Right kidney (tissue), 1 donor: ENCODE data around the gene COL6A1.
"Not testable (repeated sequence)": the region's sequence is repeated elsewhere in the genome, so short reads cannot be mapped to it uniquely, and the experiment has no call there.

ENCODE experiments used
- DNase-seq: peaks from one replicate; pipeline ENCODE4 v3.0.0-alpha.2; 2016

COL6A1 gene

DNA sequence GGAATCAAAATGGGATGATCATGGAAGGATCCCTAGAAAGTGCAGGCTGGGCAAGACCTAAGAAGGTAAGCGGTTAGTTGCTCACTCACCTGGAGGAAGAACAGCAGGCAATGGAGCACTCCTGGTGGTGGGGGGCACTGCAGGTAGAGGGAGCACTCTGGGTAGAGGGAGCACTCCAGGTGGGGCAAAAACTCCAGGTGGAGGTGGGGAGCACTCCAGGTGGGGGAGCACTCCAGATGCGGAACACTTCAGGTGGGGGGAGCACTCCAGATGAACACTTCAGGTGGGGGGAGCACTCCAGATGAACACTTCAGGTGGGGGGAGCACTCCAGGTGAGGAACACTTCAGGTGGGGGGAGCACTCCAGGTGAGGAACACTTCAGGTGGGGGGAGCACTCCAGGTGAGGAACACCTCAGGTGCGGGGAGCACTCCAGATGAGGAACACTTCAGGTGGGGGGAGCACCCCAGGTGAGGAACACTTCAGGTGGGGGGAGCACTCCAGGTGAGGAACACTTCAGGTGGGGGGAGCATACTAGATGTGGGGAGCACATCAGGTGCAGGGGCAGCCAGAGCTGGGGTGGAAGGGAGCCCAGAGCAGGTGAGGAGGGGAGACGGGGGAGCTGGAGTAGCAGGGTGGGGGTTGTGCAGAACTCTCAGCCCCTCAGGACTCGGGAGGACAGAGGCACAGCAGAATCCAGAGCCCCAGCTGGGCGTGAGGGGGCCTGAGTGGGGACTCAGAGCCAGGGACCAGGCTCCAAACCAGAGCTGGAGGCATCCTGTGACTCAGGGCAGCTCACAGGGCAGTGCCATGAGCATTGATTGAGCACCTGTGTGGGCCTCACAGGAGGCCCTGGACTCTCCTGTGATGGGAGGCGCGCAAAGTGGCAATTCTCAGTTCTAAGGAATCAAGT, 37.7 kb upstream of the COL6A1 start:
- DNase-seq = no peak

DNA sequence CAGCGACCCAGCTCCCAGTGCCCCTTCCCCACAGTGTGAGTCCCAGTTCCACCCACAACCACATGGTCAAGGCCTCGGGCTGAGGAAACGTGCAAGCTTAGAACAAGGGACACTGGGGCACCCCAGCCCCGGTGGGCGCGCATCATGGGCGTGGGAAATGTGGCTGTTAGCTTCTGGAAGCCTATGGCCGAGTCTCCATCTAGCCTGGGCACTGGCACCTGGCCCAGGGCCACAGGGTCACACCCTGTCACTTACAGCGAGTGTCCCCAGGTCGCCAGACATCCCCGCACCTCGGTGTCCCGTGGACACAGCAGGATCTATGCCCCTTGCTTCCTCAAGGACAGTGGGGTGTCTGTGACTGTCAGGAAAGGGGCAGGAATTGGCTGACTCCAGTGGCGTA, 37.0 kb upstream of the COL6A1 start:
- DNase-seq = no peak

DNA sequence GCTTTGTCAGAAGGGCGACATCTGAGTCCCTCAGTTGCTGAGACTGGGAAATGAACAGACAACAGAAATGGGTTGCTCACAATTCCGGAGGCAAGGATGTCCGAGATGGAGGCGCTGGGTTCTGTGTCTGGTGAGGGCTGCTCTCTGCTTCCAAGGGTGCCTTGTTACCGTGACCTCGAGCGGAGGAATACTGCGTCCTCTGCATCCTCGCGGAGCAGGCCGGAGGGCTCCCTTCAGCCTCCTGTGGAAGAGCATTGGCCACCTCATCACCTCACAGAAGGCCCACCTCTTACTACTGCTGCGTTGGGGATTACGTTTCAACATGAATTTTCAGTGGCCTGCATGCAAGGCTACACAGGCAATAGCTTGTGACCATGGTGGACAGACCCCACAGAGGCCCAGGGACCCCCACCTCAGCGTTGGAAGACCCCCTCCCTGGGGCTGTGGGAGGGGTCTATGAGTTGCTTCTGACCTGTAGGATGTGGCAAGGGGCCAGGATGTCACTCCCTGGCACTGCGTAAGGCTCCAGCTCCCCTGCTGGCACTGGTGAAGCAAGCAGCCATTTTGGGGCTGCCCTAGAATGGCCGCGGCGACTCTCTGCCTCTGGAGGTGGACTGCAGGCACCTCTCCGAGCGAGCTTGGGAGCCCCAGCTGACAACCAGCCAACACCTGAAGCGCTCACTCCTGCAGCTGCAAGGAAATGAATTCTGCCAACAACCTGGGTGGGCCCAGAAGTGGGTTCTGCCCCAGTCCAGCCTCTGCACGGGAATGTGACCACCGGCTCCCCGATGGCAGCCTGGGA, 36.3 kb upstream of the COL6A1 start:
- DNase-seq = no peak

DNA sequence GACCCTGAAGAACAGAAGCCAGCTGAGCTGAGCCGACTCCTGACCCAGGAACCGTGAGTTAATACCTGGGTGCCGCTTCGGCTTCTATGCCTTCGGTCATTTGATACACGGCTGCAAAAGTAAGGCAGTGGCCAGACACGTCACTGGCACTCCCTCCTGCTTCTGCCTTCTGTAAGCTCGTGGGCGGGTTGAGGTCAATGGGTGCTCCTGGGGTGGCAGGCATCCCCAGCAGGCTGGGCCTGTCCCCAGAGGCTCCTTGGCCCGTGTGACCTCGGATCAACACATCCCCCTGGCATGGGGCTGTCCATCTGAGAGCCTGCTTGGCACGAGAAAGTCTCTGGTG, 35.7 kb upstream of the COL6A1 start:
- DNase-seq = no peak

DNA sequence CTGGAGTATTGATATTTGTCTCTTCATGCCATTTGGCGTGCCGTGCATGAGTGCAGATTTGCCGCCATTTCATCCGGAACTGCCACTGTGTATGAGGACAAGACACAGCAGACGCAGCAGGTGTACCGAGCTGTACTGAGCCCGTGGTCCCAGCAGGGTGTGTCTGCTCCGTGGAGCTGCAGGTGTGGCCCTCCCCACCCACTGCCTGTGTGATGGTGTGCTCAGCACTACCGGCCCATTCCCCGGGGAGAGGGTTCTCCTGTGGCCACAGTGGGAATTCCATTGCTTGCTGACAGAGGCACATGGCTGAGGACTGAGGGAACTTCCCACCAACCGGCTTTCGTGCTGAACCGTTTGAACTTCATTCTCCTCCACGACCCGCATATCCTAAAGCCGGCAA, 34.3 kb upstream of the COL6A1 start:
- DNase-seq = no peak

DNA sequence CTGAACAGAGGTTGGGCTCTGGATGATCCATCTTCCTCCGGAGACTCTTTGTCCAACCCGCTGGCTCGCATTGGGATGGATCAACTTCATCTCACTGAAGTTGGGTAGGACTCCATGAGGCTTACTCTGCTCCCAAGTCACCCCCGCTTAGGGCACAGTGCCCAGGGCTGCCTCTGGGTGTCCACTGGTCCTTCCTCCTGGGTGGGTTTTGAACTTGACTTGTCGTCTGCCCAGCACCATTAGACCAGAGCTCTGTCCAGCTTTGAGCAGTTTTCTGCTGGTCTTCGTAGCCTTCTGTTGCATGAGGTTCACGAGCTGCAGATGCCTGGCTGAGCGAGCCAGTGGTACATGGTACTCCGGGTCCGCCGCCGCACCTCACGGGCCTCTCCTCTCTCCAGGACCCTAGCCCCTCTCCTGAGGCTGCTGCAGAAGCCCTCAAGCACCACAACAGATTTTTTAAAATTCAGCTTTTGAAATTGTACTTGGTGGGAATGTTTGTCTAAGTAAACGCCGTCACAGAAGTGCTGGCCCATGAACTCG, 33.8 kb upstream of the COL6A1 start:
- DNase-seq = no peak

DNA sequence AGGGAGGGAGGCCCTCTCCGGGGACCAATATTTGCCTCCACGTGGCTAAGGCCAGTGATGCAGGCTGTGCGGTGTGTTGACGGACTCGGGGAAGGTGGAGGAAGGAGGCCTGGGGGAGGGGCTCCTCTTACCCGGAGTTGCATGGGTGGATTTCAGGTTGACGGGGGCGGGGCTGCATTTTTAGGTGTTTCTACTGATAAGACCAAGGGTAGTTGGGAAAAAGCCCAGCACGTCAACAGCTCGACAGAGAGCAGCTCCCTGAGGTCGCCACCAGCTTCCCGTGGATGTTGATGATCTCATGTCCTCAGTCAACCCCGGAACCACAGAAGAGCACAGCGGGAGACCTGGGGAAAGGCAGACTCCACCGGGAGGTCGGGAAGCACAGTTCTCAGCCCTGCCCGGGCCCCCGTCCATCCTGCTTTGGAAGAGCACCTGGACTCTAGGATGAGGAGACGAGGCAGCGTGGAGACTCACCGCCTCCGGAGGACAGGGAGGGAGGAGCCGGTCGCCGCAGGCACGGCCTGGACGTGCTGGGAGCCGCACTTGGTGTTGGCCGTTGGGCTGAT, 32.9 kb upstream of the COL6A1 start:
- DNase-seq = no peak

DNA sequence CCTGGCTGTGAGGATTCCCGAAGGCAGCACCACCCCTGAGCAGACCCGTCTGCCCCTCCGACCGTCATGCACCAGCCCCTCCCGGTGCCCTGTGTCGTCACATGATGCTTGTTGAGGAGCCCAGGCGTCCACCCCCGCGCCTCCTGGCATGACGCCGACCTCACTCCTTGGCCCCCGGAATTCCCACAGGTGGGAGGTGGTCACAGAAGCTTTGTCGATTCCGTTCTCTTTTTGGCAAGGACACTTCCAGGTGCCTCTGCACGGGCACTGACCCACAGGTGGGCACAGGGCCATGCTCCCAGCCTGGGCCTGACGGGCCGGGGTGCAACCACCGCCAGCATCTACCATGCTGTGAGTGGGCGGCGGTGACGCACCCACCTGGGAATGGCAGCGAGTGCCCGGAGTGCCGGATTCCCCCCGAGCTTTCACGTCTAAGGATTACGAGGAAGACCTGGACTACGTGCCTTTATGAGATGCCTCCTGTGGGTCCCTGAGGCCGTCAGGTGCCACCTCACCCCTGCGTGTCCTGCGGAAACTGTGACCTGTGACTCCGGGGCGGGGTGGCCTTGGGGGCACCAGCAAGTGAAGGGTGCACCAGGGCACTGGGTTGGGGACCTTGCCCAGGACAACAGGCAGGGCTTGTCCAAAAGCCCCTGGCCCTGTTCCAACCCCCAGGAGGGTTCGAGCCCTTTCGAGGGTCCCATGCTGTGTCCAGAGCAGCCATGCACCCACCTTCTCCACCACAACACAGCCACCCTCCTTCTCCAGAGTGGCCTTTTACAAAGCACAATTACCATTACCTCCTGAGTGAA, 31.4 kb upstream of the COL6A1 start:
- no peak for DNase-seq

GRCh38 chr21:45950740-45951515, 30.6 kb upstream of the COL6A1 start:
- peak; percentile 33 for DNase-seq

DNA sequence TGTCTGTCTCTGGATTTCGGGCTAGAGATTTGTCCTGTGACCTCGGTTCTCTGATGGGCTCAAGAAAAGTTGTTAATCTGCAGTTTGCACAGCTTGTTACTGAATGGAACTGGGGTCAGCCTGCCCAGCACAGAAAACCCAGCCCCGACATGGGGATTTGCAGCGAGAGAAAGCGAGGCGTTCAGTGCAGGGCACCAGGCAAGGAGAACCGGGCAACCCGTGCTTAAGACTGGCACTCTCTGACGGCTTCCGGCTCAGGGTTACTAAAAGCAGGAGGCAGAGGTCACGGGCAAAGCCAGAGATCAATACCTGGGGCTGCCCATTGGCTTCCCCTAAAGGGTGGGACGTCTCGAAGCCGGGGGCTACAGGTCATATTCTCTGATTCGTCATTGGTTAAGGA, 29.9 kb upstream of the COL6A1 start:
- no peak for DNase-seq

DNA sequence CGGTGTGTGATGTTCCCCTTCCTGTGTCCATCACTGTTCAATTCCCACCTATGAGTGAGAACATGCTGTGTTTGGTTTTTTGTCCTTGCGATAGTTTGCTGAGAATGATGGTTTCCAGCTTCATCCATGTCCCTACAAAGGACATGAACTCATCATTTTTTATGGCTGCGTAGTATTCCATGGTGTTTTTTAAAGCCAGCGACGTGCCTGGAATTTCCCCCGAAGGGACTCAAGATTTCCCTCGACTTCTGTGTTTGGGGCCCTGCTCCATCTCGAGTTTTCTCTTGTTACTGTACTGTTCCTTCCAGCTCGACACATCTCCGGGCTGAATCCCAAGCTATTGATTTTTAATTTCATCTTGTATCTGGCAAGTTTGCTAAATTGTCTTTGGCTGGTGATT, 29.0 kb upstream of the COL6A1 start:
- not testable (repeated sequence) for DNase-seq

DNA sequence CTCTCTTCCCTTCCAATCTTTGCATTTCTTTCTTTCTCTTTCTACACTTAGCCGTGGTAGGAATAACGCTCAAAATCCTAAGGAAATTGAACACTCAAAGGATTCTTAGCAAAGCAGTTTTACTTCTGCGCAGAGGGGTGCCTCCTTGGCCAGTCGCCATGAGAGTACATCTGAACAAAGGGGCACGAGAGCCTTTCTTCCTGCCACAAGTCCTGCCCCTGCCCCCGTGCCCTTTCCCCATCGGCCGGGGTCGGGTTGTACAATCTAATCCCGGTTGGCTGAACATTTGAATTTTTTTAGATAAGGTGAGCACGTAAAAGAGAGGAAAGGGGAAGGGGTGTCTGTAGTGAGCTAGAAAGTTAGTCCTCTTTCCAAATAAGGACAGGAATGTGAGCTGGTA, 28.6 kb upstream of the COL6A1 start:
- no peak for DNase-seq

- DNase-seq = no peak
Measured at GRCh38 chr21:45954261-45954660, 27.3 kb upstream of the COL6A1 start.

GRCh38 chr21:45954921-45955320, 26.6 kb upstream of the COL6A1 start:
- DNase-seq = no peak

DNA sequence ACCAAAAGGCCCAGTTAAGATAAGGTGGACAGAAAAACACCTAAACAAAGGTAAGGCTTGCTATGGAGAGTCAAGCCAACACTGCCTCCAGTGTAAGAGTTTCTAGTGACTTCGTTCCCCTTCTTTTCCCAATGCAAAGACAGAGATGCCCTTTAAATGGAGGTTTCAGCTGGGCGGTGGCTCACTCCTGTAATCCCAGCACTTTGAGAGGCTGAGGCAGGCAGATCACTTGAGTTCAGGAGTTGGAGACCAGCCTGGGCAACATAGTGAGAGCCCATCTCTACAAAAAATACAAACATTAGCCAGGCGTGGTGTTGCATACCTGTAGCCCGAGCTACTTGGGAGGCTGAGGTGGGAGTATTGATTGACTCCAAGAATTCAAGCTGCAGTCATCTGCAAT, 24.0 kb upstream of the COL6A1 start:
- no peak for DNase-seq

DNA sequence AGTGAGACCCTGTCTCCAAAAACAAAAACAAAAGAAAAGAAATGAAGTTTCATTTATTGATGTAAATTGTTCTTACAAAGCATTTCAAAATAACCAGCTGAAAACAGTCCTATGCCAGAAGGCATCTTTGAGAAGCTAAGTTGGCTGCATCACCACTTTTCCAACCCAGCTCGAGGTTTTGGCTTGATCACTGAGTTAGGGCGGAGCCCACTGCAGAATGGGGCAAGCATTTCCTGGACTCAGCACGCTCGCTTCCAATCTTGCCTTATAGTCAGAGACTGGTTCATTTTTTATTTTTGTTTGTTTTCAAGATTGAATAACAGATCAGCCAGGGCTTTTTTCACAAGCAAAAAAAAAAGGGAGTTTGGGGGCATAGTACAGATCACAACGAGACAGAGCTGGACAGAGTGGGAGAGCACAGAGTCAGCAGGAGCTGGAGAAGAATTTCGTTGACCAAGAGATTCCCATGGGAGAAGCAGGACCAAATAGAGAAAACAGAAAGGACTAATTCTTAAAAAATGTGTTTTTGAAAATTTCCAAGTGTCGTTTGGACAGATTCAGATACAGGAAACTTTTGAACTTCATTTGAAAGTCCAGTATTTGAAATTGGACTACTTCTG, 23.5 kb upstream of the COL6A1 start:
- no peak for DNase-seq

- no peak for DNase-seq
Measured at GRCh38 chr21:45959182-45959581, 22.4 kb upstream of the COL6A1 start.

GRCh38 chr21:45959779-45960390, 21.7 kb upstream of the COL6A1 start:
- no peak for DNase-seq

DNA sequence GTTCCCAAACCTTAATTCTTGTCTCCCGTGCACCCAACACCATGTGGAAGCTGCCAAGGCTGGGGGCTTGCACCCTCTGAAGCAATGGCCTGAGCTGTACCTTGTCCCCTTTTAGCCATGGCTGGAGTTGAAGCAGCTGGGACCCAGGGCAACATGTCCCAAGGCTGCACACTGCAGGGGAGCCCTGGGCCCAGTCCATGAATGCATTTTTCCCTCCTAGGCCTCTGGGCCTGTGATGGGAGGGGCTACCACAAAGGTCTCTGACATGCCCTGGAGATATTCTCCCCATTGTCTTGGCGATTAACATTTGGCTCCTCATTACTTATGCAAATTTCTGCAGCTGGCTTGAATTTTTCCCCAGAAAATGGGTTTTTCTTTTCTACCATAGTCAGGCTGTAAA, 20.2 kb upstream of the COL6A1 start:
- DNase-seq = not testable (repeated sequence)

- no peak for DNase-seq
Measured at GRCh38 chr21:45962531-45963231, 18.9 kb upstream of the COL6A1 start.
